A204.1 (cell line): ENCODE results near the gene TMEM243.
A peak's percentile ranks its signal among the peaks of the same experiment; 100 is the strongest.

Experiments used
- FAIRE-seq: peaks from 2 replicates; lab custom pipeline; 2012; peaks lifted over from hg19 to GRCh38; lab: Jason Lieb, UNC

TMEM243 gene

GRCh38 chr7:87155788-87156187 is 63.7 kb downstream of the TMEM243 start:
- FAIRE-seq, result no peak

- FAIRE-seq, result no peak
Measured at GRCh38 chr7:87154569-87154968, 65.0 kb downstream of the TMEM243 start.

DNA sequence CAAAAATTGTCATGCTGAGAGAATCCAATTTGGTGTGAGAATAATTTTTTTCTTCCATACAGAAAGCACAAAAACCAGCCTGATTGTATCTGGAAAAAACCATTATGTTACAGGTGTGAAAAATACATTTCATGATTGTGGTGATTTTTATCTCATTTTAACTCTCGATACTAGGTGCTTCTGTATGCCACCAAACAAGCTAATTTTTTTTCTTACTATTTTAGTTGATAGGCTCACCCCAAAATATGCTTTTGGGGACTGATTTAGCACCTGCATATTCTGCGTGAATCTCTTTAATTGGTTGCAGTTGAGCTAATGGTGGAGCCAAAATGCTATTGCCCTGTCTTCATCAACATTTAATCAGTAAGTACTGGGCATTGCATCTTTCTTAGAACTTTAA is 65.4 kb downstream of the TMEM243 start:
- no peak for FAIRE-seq

DNA sequence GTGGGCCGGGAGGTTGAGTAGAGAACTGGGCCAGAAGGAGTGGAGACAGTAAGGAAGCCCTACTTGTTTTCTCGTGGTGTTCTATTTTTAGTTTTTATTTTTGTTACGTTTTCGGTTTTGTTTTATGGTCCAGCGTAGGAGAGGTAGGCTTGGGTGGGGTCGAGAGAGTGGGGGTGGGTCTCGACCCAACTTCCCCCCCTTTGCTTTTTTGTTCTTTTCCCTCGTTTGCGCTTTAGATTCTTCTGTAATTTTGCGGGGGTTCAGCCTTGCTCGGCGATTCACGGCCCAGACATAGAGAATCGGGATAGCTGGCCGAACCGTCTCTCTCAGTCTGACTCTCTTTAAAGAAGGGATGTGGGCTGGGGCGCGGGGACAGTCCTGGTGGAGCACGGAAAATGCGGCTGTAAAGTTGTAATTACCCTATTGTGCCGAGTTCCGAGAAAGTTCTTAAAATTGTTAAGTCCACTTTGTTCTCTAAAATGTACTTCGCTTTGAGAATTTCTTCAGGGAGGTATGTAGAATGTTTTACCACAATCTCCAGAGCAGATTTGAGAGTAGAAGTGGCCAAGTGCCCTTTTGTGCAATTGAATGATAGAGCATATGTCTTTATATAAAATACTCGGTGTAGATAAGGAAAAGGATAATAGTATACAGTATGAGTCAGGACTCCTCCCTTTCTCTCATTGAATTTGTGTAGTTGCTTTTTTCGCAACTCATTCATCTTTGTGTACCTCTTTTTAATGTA is 66.5 kb downstream of the TMEM243 start:
- no peak for FAIRE-seq

- FAIRE-seq, result peak; percentile 14
Measured at GRCh38 chr7:87152112-87152896, 67.2 kb downstream of the TMEM243 start, which contains the start of gene DMTF1. Gene DMTF1, plus strand, starts transcription at chr7:87152453. Its CDS starts 12,489 bp downstream, at chr7:87164942.

- no peak for FAIRE-seq
Measured at GRCh38 chr7:87151729-87152111, 67.8 kb downstream of the TMEM243 start.

DNA sequence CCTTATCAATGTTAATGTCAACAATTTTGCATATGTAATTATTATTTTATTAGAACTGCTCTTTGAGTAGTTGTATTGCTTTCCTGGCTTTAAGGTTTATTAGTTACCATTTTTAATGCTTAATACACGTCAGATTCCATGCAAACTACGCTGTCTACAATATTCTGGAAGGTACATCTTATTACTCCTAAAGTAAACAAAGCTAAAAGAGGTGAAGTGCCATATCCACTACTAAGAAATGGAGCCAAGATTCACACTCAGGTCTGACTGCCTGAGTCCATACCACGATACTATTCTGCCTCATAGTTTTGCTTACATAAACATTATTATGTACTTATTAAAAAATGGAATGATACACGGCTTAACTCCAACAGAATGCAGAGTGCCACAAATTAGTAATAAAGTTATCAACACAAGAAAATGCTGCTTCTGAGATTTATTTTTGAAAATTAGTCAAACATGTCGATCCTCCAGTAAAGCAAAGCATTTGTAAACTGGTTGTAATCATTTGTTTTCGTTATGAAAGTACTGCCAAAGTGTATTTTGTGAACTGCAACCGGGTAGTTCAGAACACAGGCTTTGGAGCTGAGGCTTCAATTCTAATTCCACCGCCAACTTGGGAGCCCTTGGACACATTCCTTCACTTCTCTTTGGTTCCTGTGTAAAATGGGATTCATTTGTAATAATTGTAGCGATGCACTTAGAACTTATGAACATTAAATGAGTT is 68.4 kb downstream of the TMEM243 start:
- FAIRE-seq, result no peak

- no peak for FAIRE-seq
Measured at GRCh38 chr7:87148332-87148955, 71.1 kb downstream of the TMEM243 start.

GRCh38 chr7:87147500-87147899 is 72.0 kb downstream of the TMEM243 start:
- FAIRE-seq, result no peak

- no peak for FAIRE-seq
Measured at GRCh38 chr7:87146740-87147386, 72.7 kb downstream of the TMEM243 start.
